H1 (cell line): ENCODE data around the gene RASGRP3. TPM values are rescaled to one million over a fixed set of nuclear protein-coding genes. Genes with fewer than 3 reads are reported as not detected.

Experiments used
- CBX5 ChIP-seq: fragments of 300-800, 300-1000 bp; sonication (generic); IDR thresholded peaks from 2 replicates; pipeline ENCODE4 v1.7.1; 2016; ENCODE audit warnings: antibody characterized with exemption, low read length, low read depth
- CEBPB ChIP-seq: IDR thresholded peaks from 2 replicates; pipeline ENCODE4 v1.6.1; 2012; ENCODE audit warnings: low read depth, low read length
- CHD1 ChIP-seq: IDR thresholded peaks from 2 replicates; pipeline ENCODE4 v1.6.1; 2012; ENCODE audit warnings: low read depth, low read length, improper control_type of control experiment
- GABPA ChIP-seq: IDR thresholded peaks from 2 replicates; pipeline ENCODE4 v1.6.1; 2011; ENCODE audit warnings: mild to moderate bottlenecking, low read length, moderate library complexity, borderline replicate concordance; ENCODE audit not compliant: insufficient read depth
- JUND ChIP-seq: IDR thresholded peaks from 2 replicates; pipeline ENCODE4 v1.6.1; 2011; ENCODE audit warnings: mild to moderate bottlenecking, improper control_type of control experiment, low read length
- PHF8 ChIP-seq: fragments of 200-600 bp; sonication (generic); conservative IDR thresholded peaks from 2 replicates; pipeline ENCODE4 v1.7.1; 2012; ENCODE audit warnings: low read depth, mild to moderate bottlenecking, inconsistent platforms, low read length, moderate library complexity
- SP1 ChIP-seq: IDR thresholded peaks from 2 replicates; pipeline ENCODE4 v1.6.1; 2011; ENCODE audit warnings: low read depth, low read length
- polyA plus RNA-seq, 7 experiments: library from polyadenylated mRNA; depleted of rRNA in 3 of 7; stranded (reverse) in 5 of 7; unstranded in 2 of 7; fragments of >200 nt in 5 of 7; fragments of 200-250 nt in 2 of 7; gene quantifications; 1 replicate in 5 of 7; 2 replicates in 1 of 7; 4 replicates in 1 of 7; pipeline versions ENCODE4 v1.2.1 to v1.2.3, GENCODE V29; 2011 to 2013; ENCODE audit warnings: missing spikeins in 2 of 7, mixed read lengths in 2 of 7
- total RNA-seq: library from RNA; stranded (reverse); fragmentation: NEBNext Ultra II Directional; extraction: Animal tissue kit (Norgen Biotek cat#: 25700); gene quantifications from 2 replicates; pipeline ENCODE4 v1.2.1, GENCODE V29; 2021
- TF ChIP-seq, protein P1 (sequence below): IDR thresholded peaks from 2 replicates; pipeline ENCODE4 v1.6.1; 2012; ENCODE audit warnings: low read length, inconsistent platforms

RASGRP3 gene
- total and polyA plus RNA-seq, 2 of the 8 experiments (the other 6 are each of a cell fraction or from before 2014, with no cell fraction given): 0.06 TPM; not detected in 1

DNA sequence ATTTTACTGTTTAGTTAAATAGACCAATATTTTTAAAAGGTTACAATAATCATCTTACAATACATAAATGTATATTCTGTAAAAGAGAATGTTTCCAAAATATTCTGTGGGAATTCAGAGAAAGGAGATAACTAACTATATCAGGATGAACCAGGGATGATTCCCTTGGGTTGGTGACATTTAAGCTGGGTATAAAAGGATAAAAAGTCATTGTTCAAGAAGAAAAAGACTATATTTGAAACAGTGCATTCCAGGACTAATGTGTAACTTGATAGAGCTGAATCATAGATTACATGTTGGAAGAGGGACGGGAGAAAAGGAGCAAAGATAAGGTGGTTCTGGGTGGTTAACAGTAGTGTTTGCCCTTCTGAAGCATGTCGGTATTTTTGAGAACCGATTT is 10.1 kb downstream of the RASGRP3 start (continued):
- TF ChIP-seq SP1 (no peak), JUND (no peak), CEBPB (no peak), GABPA (no peak), CHD1 (no peak), CBX5 (no peak), PHF8 (no peak)
- TF ChIP-seq, protein P1, sequence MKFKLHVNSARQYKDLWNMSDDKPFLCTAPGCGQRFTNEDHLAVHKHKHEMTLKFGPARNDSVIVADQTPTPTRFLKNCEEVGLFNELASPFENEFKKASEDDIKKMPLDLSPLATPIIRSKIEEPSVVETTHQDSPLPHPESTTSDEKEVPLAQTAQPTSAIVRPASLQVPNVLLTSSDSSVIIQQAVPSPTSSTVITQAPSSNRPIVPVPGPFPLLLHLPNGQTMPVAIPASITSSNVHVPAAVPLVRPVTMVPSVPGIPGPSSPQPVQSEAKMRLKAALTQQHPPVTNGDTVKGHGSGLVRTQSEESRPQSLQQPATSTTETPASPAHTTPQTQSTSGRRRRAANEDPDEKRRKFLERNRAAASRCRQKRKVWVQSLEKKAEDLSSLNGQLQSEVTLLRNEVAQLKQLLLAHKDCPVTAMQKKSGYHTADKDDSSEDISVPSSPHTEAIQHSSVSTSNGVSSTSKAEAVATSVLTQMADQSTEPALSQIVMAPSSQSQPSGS: no peak
- TF ChIP-seq, all 59 proteins: peak for 0
